Right cardiac atrium (tissue), 5 donors: ENCODE results near the gene UBE2E1. TPM values are rescaled to one million over a fixed set of nuclear protein-coding genes. Genes with fewer than 3 reads are reported as not detected.

Experiments
- ATAC-seq, 2 donors: fragments of 200-7000 bp; cut with Tn5 transposase; one replicate each; pipeline versions ENCODE4 v1.8.0 to v1.9.1; 2020; ENCODE audit warnings: moderate library complexity in 2 of 2, mild to moderate bottlenecking in 1 of 2
- DNase-seq, 3 donors: peaks; one replicate each; pipeline ENCODE4 v3.0.0-alpha.2; 2020
- H3K27ac ChIP-seq: one replicate; pipeline ENCODE4 v1.5.1; 2013; ENCODE audit warnings: mild to moderate bottlenecking, low read length, control low read depth, moderate library complexity
- H3K27me3 ChIP-seq: one replicate; pipeline ENCODE4 v1.6.1; 2013; ENCODE audit not compliant: control insufficient read depth, insufficient read depth
- H3K4me1 ChIP-seq: one replicate; pipeline ENCODE4 v1.6.1; 2013; ENCODE audit warnings: low read length; ENCODE audit not compliant: control insufficient read depth, insufficient read depth
- H3K4me3 ChIP-seq: one replicate; pipeline ENCODE4 v1.5.1; 2013; ENCODE audit warnings: low read length, control low read depth
- H3K9me3 ChIP-seq: one replicate; pipeline ENCODE4 v1.6.1; 2013; ENCODE audit warnings: low read length; ENCODE audit not compliant: control insufficient read depth
- WGBS: extraction: QIAGEN DNeasy Blood & Tissue Kit; methylation state at CpG from one replicate; pipeline ENCODE4 v1.1.7; 2013; 5-methylcytosine and 5-hydroxymethylcytosine counted together
- intact Hi-C, 4 donors: fragments of 100-400 bp; cut with DNase I; formaldehyde crosslinking; loops; one replicate each; pipeline versions ENCODE4 v1.11.0 to v1.14.0; 2022 to 2023
- long read RNA-seq, 4 donors: library from polyadenylated mRNA; unstranded; transcript quantifications; one replicate each; pipeline ENCODE4 v2.0.0, GENCODE V29; 2020 to 2021
- polyA plus RNA-seq: library from polyadenylated mRNA; stranded (reverse); fragments of 200-250 nt; gene quantifications from one replicate; pipeline ENCODE4 v1.2.3, GENCODE V29; 2013
- total RNA-seq, 4 donors: library from RNA; stranded (reverse); fragmentation: NEBNext Ultra II Directional; extraction: Animal tissue kit (Norgen Biotek cat#: 25700); gene quantifications; one replicate each; pipeline ENCODE4 v1.2.1, GENCODE V29; 2021
- donor health status: healthy with polysubstance abuse.
- donor health status: DM: no; HTN: yes; CAD: no.
- donor health status: DM: no; HTN: no; CAD: no.
- donor health status: DM: no; HTN: yes; CAD: no; lungs with severe emphysema.
- donor health status: DM: yes; HTN: yes; CAD: no.

UBE2E1 gene
- total RNA-seq, result 10 to 100 TPM; 47.9 to 64.4 (median 53.0) TPM
- 51.8 TPM for polyA plus RNA-seq
- long read RNA-seq, donor 1, partial matches to known transcripts, result 0 of 4 reads
- long read RNA-seq, donor 1, other reads (novel, unspliced or antisense), result 4 of 4 reads
- long read RNA-seq, donor 2, result 0 reads
- long read RNA-seq, donor 3, partial matches to known transcripts, result 0 of 9 reads
- long read RNA-seq, donor 3, other reads (novel, unspliced or antisense), result 5 of 9 reads
- long read RNA-seq, donor 4, result 0 reads

DNA sequence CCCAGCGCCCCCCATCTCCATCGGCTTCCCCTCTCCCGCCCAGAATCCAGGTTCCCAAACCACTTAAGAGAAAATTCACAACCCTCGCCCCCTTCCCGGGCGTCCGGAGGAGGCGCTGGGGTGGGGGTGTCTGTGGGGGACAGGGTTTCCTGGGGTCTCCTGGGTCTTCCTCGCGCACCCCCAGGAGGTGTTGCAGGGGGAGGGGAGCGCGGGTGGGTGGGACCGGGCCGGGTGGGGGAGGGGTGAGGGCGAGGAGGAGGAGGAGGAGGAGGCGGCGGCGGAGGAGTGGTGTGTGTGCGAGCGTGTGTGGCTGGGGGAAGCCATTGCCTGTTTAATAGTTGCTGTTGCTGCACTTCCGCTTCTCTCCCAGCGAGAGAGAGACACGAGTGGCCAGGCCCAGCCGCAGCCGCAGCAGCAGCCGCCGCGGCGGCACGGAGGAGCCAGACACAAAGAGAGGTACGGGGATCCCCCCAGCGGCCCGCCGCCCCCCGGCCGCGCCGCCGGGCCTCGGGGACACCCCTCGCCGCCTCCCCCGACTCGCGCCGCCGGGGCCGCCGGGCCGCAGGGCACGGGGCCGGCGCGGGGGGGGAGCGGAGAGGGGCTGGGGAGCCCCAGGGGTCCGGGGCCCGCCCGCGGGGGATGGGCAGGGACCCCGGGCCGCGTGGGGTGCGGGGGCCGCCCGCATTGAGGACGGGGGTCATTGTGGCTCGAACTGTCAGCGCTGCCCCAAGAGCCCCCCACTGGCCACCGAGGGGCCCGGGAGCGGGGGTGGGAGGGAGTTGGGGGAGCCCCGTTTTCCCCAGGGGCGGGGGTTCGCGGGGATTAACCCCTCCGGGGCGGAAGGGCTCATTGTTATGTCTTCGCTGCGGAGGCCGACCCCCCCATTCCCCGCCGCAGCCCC, at the start of gene UBE2E1:
UBE2E1 (plus strand) TSS at position 323 of the 901 bp plus-strand sequence. CDS start 1,315 bp downstream, outside the sequence.
- DNase-seq (peak; percentile 81 to 92 (median 92)), ATAC-seq (peak; percentile 86 to 89)
- WGBS, result under 1% methylated on average over 81 of the region's 82 CpGs
- Histone ChIP-seq H3K4me1 (no peaks in the 10 kb centered on the region), H3K27me3 (no peaks in the 10 kb centered on the region), H3K4me3 (peak within 1 kb of the TSS; percentile 100), H3K9me3 (no peaks in the 10 kb centered on the region), H3K27ac (peak within 1 kb of the TSS; percentile 74)
- intact Hi-C loops, result loop anchor here in 1 of 4 donors (10.0 kb wide), 1 partner anchor 601 kb away; the partner anchor contains the start of gene UBE2E2

DNA sequence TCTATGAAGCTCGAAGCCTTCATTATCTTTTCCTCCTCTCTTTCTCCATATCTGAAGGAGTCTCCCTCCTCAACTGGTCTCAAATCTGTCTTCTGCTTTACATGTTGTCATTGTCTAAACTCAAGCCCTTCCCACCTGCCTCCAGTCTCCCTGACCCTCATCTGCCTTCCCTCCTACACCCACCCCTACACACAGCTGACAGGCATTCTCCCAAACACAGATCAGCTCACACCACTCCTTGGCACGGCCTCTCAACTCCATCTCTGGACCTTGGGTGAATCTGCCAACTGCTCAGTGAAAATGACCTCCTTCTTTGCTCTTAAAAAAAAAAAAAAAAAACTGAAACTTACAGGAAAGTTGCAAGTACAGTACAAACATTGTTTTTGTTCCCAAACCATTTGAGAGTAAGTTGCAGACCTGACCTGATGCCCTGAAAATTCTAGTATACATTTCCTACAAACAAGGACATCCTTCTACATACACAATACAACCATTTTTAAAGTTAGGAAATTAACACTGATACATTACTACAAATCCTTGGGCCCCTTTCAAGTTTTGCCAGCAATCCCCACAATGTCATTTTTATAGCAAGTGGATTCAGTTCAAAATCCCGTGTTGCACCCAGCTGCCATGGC, 49.4 kb upstream of the UBE2E1 start:
- Histone ChIP-seq H3K4me1 (no peaks in the 10 kb centered on the region), H3K27ac (no peak overlapping the region), H3K27me3 (no peaks in the 10 kb centered on the region), H3K4me3 (no peak overlapping the region), H3K9me3 (no peaks in the 10 kb centered on the region)
- intact Hi-C loops, result no loop called here
- 58% methylated on average over 3 of the region's 3 CpGs for WGBS
- DNase-seq (no peak), ATAC-seq (no peak)

DNA sequence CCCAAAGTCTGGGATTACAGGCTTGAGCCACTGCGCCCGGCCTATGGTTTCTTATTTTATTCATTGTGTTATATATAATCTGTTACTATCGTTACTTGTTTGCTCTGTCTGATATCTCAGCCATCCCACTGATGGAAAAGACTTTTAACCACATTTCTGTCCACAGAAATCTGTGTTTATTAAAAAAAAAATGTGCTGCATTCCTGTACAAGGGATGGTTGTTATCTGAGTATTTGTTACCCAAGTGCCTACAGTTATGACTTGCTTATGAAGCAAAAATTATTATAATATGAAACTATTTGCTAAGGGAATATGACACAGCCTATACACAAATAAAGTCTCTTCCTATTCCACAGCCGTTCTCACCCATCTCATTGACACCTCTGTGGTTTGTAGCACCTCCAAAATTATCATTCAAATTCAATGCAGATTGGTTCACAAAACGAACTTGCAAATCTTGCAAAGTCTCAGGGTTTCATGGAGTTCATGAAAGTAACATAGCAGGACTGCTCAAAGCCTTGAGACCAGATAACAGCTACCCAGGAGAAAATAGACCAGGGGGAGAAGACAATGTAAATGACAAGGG, 47.4 kb upstream of the UBE2E1 start:
- DNase-seq, result no peak
- ATAC-seq, result no peak
- Histone ChIP-seq H3K4me3 (no peak overlapping the region), H3K9me3 (no peaks in the 10 kb centered on the region), H3K27me3 (no peaks in the 10 kb centered on the region), H3K27ac (no peak overlapping the region), H3K4me1 (peaks cover 3% of the 10 kb centered on the region)
- intact Hi-C loops, result no loop called here
- 86% methylated on average over 5 of the region's 5 CpGs for WGBS

DNA sequence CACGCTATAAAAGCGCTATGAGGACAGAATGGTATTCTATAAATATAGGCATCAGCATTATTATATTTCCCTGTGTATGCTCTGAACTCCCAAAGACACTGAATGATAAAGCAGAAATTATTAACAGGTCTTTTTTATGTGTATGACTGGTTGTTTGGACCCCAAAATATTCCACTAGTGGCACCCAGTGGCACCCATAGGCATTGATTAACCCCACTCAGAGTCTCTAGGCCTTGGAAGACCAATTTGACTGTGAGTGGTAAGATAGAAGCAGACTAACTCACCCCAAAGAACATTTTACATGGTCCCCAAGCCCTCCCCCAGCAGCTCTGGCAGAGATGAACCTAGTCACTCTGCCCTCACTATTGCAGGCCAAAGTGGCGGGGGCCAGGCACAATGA, 45.4 kb upstream of the UBE2E1 start:
- H3K4me1 ChIP-seq, result peaks cover 3% of the 10 kb centered on the region
- intact Hi-C loops, result no loop called here
- no peak for DNase-seq
- ATAC-seq, result no peak
- H3K27ac ChIP-seq, result no peak overlapping the region
- no peaks in the 10 kb centered on the region for H3K27me3 ChIP-seq
- H3K9me3 ChIP-seq, result no peaks in the 10 kb centered on the region
- H3K4me3 ChIP-seq, result no peak overlapping the region
- 96% methylated on average over 3 of the region's 3 CpGs for WGBS

DNA sequence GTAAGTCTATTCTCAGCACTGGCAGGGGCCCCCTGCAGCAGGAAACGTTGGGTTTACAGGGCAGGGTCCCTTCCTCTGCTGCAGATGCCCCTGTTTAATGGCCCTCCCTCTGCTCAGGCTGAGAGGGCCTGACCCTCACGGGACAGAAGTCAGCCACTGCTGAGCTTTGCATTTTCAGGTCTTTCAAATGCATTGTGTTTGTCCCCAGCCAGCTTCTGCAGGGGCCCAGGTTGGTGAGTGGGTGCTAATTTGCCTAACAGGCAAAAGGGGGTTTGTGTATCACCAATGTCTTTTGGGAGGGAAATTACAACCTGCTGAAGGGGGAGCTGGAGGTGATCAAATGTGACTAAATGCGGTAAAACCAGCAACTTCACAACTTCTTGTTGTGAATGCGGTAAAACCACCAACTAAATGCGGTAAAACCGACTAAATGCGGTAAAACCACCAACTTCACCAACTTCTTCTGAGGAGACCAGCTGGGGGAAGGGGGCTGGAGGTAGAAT, 44.8 kb upstream of the UBE2E1 start:
- Histone ChIP-seq H3K27ac (no peak overlapping the region), H3K4me3 (no peak overlapping the region), H3K4me1 (peaks cover 3% of the 10 kb centered on the region), H3K9me3 (no peaks in the 10 kb centered on the region), H3K27me3 (no peaks in the 10 kb centered on the region)
- WGBS, result 86% methylated on average over 7 of the region's 7 CpGs
- ATAC-seq (no peak), DNase-seq (no peak)
- intact Hi-C loops, result no loop called here

DNA sequence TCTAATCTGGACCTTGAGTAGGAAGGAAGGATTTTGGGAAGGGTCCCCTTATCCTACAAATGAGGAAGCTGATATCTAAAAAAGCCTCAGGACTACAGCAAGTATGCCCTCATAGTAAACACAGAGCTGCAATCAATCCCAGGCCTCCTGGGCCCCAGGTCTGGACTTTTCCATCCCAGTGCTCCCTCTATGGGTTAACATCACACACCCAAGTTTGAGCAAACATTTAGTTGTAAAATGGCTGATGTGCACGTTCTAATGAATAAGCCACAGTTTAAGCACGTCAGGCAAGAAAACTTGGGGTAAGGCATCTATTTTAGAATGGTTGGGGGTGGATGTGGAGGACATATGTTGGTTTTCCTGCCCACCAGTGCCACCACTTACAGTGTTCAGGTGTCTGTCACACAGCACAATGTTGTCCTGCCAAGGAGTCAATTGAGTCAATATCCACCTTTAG, 44.3 kb upstream of the UBE2E1 start:
- Histone ChIP-seq H3K9me3 (no peaks in the 10 kb centered on the region), H3K4me1 (peaks cover 3% of the 10 kb centered on the region), H3K4me3 (no peak overlapping the region), H3K27me3 (no peaks in the 10 kb centered on the region), H3K27ac (no peak overlapping the region)
- ATAC-seq, result peak; percentile 51 to 59
- WGBS, result 78% methylated on average over 2 of the region's 2 CpGs
- no peak for DNase-seq
- intact Hi-C loops, result no loop called here

DNA sequence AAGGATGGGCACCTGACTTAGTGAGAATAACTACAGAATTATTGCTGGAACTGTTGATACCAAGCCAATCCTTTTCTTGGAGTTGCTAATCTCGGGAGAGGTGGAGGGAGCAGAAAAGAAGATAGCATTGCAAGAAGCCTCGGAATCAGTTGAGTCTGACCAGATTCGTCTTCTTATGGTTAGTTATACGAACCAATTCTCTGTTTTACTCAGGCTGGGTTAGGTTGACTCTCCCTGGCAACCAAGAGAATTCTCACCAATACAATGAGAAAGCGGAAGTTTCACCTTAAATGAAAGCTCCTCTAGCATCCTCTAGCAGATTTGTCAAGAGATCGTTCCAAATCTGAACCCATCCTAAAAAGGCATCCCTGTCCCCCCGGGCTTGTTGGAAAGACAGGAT, 43.5 kb upstream of the UBE2E1 start:
- Histone ChIP-seq H3K4me3 (no peak overlapping the region), H3K27me3 (no peaks in the 10 kb centered on the region), H3K4me1 (peaks cover 3% of the 10 kb centered on the region), H3K27ac (no peak overlapping the region), H3K9me3 (no peaks in the 10 kb centered on the region)
- ATAC-seq (no peak), DNase-seq (no peak)
- intact Hi-C loops, result no loop called here
- 87% methylated on average over 7 of the region's 7 CpGs for WGBS

DNA sequence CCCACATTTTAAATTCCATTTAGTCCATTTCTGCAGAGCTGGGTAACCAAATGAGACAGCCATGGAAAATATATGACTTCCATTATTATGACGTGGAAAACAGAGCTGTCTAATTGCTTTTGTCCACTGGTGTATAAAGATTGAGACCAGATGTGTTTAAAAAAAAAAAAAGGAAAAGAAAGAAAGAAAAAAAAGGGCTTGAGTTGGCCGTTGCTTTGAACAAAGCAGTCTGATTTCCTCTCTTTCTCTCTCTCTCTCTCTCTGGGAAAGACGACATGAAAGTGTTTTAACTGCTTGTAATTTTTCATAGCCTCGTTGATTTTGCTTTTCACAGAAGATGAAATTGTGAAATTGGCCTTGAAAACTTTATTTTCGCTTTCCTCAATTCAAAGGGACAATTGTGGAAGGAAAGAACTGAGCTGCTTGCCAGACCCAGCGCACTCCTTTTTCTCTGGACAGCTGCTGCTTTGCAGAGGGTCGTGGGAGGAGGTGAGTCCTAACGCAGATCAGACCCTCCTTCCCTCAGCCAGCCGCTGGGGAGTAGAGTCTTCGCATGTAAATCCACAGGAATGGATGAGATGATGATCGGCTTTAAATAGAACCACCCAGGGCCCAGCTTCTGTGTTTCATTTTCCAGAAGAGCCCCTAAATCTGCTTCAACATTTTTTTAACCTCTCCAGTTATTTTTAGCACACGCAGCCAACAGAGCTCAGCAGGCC, 42.8 kb upstream of the UBE2E1 start:
- no peaks in the 10 kb centered on the region for H3K9me3 ChIP-seq
- H3K27ac ChIP-seq, result no peak overlapping the region
- peak; percentile 21 to 29 for ATAC-seq
- intact Hi-C loops, result no loop called here
- WGBS, result 19% methylated on average over 12 of the region's 12 CpGs
- H3K27me3 ChIP-seq, result no peaks in the 10 kb centered on the region
- peaks cover 3% of the 10 kb centered on the region for H3K4me1 ChIP-seq
- no peak for DNase-seq
- H3K4me3 ChIP-seq, result peak overlapping the region; percentile 44

DNA sequence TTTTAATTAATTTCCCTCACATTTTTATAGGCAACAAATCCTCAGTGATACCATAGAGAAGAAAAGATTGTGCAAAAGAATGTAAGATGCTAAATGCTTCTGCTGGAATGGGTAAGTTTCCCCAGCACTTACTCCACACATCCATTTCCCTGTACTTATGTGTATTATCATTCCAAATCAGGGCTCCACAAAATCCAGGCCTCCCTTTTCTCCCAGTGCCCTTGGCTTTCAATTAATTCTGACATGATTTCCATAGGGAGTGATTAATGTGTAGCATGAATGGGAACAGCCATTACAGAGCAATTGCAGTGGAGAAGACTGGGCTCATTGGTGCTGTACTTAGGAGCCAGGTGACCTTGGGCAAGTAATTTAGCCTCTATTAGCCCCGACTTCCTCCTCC, 41.3 kb upstream of the UBE2E1 start:
- Histone ChIP-seq H3K4me3 (no peak overlapping the region), H3K9me3 (no peaks in the 10 kb centered on the region), H3K27ac (no peak overlapping the region), H3K27me3 (no peaks in the 10 kb centered on the region), H3K4me1 (peaks cover 3% of the 10 kb centered on the region)
- DNase-seq, result no peak
- intact Hi-C loops, result no loop called here
- no peak for ATAC-seq
- 91% methylated on average over 1 of the region's 1 CpG for WGBS

DNA sequence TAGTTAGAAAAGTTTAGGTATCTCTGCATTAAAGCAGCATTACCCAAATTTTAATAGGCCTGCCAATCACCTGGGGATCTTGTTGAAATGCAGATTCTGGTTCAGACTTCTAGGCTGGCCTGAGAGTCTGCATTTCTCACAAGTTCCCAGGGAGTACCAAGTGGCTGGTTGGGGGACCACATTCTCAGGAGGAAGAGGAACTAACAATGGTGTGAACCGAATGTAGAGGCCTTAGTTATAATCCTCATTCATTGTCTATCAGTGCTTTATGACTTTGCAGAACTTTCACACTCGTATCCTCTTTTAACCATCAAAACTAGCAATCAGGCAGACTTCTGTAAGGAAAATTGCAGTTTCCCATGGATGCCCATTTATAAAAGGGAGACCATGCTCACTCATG, 38.2 kb upstream of the UBE2E1 start:
- peaks cover 3% of the 10 kb centered on the region for H3K4me1 ChIP-seq
- no peaks in the 10 kb centered on the region for H3K9me3 ChIP-seq
- H3K27me3 ChIP-seq, result no peaks in the 10 kb centered on the region
- DNase-seq (no peak), ATAC-seq (no peak)
- intact Hi-C loops, result no loop called here
- WGBS, result 90% methylated on average over 2 of the region's 2 CpGs
- H3K4me3 ChIP-seq, result no peak overlapping the region
- no peak overlapping the region for H3K27ac ChIP-seq
